Amygdala (tissue), 56 donors: ENCODE data around the gene CENPA.
"Not testable (repeated sequence)": the region's sequence is repeated elsewhere in the genome, so short reads cannot be mapped to it uniquely, and the experiment has no call there.

ENCODE experiments used
- DNase-seq, 56 donors: peaks; one replicate each; lab custom pipeline; 2025; lab: John Stamatoyannopoulos, UW

CENPA gene

DNA sequence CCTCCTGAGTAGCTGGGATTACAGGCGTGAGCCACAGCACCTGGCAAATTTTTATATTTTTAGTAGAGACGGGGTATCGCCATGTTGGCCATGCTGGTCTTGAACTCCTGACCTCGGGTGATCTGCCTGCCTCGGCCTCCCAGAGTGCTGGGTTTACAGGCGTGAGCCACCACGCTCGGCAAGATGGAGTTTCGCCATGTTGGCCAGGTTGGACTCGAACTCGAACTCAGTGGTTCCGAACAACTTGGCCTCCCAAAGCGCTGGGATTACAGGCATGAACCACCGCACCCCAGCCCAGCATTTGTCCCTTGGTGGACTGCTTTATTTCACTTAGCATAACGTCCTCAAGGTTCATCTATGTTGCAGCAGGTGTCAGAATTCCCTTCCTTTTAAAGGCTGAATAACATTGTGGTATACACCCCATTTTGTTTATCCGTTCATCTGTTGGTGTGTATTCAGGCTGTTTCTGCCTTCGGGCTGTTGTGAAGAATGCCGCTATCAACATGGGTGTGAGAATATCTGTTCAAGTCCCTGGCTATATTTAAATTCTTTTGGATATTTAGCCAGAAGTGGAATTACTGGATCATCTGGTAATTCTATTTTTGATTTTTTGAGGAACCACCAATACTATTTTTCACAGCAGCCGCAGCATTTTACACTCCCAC lies 1.2 kb upstream of the CENPA start:
- no peak for DNase-seq

GRCh38 chr2:26786207-26787028 lies 562 bp downstream of the CENPA start:
- DNase-seq: no peak

DNA sequence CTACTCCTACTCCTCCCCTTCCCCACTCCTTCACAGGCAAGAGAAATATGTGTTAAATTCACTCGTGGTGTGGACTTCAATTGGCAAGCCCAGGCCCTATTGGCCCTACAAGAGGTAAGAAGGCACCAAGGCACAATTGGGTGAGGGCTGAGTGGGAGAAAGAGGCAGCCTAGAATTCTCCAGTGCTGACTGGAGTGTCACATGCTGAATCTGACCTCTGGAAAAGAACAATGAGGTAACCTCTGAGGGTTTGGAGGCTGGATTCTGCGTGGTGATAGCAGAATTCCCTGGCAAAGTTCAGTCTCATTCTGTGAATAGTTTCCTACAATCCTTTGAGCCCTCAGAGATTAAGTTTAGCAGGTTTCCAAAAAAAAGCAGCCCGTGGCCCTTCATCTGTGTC lies 6.9 kb downstream of the CENPA start:
- no peak for DNase-seq

GRCh38 chr2:26793518-26793917 lies 7.7 kb downstream of the CENPA start:
- no peak for DNase-seq

- not testable (repeated sequence) for DNase-seq
Observed at GRCh38 chr2:26795135-26795534, 9.3 kb downstream of the CENPA start.

- DNase-seq: no peak
Observed at GRCh38 chr2:26801328-26801727, 15.5 kb downstream of the CENPA start.

DNA sequence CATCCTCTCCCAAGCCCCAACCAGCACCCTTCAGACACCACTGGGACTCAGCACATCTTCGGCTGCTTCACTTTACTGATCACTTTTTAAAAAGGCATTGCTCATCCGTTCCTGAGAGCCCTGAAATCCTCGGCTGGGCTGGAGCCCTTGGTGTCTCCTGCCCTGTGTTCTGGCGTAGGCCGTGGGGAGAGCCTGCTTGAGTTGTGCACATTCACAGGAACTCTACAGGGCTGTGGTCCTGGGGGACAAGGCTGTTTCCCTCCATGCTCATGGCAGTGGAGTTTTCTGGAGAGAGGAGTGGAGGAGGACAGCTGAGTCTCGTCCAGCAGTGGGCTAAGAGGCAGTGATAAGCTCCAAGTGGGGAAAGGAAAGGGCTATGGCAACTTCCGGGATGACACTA lies 15.9 kb downstream of the CENPA start:
- DNase-seq: no peak

DNA sequence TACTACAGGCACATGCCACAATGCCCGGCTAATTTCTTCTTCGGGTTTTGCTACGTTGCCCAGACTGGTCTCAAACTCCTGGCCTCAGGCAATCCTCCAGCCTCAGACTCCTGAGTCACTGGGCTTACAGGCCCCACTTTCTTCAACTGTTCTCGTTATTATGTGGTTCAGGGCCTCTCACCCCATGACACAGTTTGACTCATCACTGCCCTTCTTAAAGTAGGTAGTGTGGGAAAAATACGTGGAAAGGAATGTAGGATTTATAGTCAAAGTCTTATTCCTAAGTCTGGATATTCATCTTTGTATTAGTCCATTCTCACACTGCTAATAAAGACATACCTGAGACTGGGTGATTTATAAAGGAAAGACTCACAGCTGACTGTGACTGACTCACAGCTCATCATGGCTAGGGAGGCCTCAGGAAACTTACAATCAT lies 19.4 kb downstream of the CENPA start:
- no peak for DNase-seq

DNA sequence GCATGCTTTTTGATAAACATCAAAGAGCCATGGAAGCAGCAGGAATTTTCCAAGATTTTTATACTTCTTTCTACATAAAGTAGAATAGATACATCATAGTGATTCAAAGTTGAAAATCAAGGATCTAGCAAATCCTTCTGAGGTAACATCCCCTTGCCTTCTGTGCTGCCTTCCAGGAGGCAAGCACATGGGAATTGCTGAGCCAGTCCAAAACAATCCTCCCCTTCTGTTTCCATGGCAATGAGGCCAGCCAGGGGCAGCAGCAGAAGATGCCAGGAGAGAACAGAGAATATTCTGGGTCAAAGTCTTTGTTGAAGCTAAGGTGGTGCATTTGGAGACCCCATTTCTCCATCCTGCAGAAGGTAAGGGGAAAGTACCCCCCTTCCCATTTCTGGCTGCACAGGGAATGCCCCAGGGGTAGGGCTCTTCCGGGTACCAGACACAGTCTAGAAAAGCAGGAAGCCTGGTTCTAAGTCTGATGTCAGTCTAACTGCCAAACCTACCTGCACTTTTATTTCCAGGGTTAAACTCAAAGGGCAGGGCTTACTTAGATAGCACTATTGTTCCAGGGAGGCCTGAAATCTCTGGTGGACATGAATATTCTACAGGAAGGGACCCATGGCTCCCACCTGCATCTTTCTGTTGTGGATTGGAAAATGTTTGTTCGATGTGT lies 22.1 kb downstream of the CENPA start:
- peak in 8 of 56 donors; percentile 2 to 24 (median 12) for DNase-seq

- no peak for DNase-seq
Observed at GRCh38 chr2:26809211-26809610, 23.4 kb downstream of the CENPA start.

GRCh38 chr2:26809876-26810577 lies 24.2 kb downstream of the CENPA start:
- DNase-seq: peak in 5 of 56 donors; percentile 5 to 38 (median 22)

GRCh38 chr2:26811261-26811660 lies 25.4 kb downstream of the CENPA start:
- DNase-seq: peak in 1 of 56 donors; percentile 8

DNA sequence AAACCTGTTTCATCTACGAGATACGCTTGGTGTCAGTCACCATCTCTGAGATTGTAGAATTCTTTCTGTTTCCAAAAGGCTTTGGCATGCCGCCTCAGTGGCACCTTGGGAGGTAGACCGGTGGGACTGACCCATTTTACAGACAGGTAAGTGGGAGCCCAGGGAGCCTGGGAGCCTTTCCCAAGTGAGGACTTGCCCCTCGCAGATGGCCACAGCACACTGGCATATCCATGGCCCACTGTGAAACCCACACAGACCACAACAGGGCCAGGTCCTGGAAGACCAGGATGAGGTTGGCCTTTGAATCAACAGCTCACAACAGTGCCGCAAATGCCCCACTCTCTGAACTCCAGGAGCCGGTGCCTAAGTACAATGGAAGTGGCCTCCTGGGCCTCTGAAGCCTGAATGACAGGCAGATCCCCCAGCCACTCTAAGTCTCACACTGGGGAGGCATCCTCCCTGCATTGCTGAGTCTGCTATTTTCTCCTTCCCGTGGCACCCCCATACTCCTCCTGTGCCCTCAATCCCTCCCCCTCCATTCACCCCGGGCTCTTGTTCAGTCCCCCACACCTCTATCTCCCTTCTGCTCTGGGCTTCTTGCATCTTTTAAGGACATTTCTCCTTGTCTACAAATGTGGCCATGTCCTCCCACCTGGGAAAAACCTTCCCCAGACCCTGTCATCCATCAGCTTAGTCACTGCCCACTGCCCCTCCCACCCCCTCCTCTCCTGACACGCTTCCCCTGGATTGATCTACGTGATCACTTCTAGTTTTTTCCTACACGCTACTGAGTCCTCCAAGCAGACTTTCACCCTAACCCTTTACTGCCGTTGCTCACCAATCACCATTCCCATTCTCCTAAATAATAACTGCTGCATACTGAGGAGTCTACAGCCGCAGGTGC lies 26.2 kb downstream of the CENPA start:
- DNase-seq: no peak

GRCh38 chr2:26812731-26813130 lies 26.9 kb downstream of the CENPA start:
- DNase-seq: no peak

GRCh38 chr2:26814072-26814765 lies 28.4 kb downstream of the CENPA start:
- not testable (repeated sequence) for DNase-seq

DNA sequence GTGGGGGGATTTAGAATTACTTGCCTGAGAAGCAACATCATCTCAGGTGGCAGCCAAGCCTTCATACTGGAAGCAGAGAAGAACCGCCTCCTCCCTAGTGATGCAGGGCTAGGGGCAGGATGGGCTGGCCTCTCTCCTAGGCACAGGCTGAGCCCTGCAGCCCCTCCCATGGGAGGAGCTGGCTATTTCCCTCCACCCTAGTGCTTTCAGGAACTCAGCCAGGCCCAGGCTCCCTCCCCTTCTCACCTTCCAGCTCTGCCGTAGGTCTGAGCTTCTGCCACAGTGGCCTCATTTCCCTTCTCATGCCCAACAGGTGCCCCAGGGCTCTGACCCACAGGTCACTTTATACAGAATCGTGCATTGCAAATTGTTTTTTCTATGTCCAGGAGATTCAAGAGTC lies 31.0 kb downstream of the CENPA start:
- DNase-seq: no peak

- no peak for DNase-seq
Observed at GRCh38 chr2:26818255-26818654, 32.4 kb downstream of the CENPA start.

DNA sequence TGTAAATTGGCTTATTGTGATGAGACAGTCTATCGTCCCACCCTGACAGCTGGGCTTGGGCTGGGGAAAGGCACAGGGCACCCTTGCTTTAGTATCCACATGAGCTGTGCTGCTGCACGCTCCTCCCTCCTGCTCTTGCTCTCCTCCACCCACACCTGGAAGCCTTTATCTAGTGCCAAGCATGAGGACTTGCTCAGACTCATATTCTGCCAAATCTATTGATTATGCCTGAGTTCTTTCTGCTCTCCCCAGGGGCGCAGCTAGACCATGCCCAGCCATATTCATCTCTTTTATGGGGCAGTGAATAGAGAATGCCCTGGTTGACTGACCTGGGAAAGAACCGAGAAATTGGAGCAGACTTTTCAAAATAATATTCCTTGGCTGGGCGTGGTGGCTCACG lies 33.1 kb downstream of the CENPA start:
- DNase-seq: no peak

DNA sequence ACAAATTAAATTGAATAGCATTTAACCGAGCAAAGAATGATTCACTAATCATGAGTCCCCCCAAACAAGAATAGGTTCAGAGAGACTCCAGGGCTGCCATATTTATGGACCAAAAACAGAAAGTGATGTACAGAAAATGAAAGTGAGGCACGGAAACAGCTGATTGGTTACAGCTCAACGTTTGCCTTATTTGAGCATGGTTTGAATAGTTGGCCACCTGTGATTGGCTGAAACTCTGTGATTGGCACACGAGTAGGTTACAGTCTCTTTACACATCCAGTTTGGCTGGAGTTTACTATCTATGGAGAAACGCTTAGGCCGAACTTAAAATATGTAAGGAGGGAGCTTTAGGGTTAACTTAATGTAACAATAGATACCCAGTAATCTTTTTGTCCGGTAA lies 35.1 kb downstream of the CENPA start:
- no peak for DNase-seq
